ENCODE results near the gene C18orf63.

The C18orf63 gene

GRCh38 chr18:74389991-74390390 is 74.4 kb downstream of the C18orf63 start:
- TF ChIP-seq CTCF (IDR thresholded peaks at IDR 0.05; ENCODE audit: insufficient read depth, low read length, poor library complexity, severe bottlenecking): no peak

GRCh38 chr18:74390900-74391299 is 75.3 kb downstream of the C18orf63 start:
- Histone ChIP-seq H3K36me3 (ENCODE audit: control insufficient read depth, insufficient read depth, low read length) (no peaks in the 10 kb centered on the region), H3K27me3 (replicated peaks; ENCODE audit: control insufficient read depth, insufficient read depth, low read length) (no peaks in the 10 kb centered on the region; the same call in none of the 2 replicates), H3K4me3 (replicated peaks; ENCODE audit: low read depth, low read length) (no peak overlapping the region)
- no peak for DNase-seq (ENCODE audit: extremely low read depth, insufficient read length)
- no peak for TF ChIP-seq CTCF (IDR thresholded peaks at IDR 0.05; ENCODE audit: insufficient read depth, low read length, poor library complexity, severe bottlenecking)

More at GRCh38 chr18:74389991-74390390, 74.4 kb downstream of the C18orf63 start:
- Histone ChIP-seq H3K4me3 (replicated peaks; ENCODE audit: low read depth, low read length) (no peak overlapping the region), H3K27me3 (replicated peaks; ENCODE audit: control insufficient read depth, insufficient read depth, low read length) (no peaks in the 10 kb centered on the region; the same call in none of the 2 replicates), H3K36me3 (ENCODE audit: control insufficient read depth, insufficient read depth, low read length) (no peaks in the 10 kb centered on the region)
- DNase-seq (ENCODE audit: extremely low read depth, insufficient read length): no peak

GRCh38 chr18:74392323-74392722 is 76.7 kb downstream of the C18orf63 start:
- Histone ChIP-seq H3K36me3 (ENCODE audit: control insufficient read depth, insufficient read depth, low read length) (no peaks in the 10 kb centered on the region), H3K4me3 (replicated peaks; ENCODE audit: low read depth, low read length) (no peak overlapping the region), H3K27me3 (replicated peaks; ENCODE audit: control insufficient read depth, insufficient read depth, low read length) (no peaks in the 10 kb centered on the region; the same call in none of the 2 replicates)
- no peak for TF ChIP-seq CTCF (IDR thresholded peaks at IDR 0.05; ENCODE audit: insufficient read depth, low read length, poor library complexity, severe bottlenecking)
- DNase-seq (ENCODE audit: extremely low read depth, insufficient read length): no peak

- peaks cover 1% of the 10 kb centered on the region for H3K27me3 ChIP-seq (replicated peaks; ENCODE audit: control insufficient read depth, insufficient read depth, low read length)
These were observed 79.4 kb downstream of the C18orf63 start for GRCh38 chr18:74395006-74395405.

GRCh38 chr18:74395648-74396154 is 80.1 kb downstream of the C18orf63 start:
- no peak for TF ChIP-seq CTCF (IDR thresholded peaks at IDR 0.05; ENCODE audit: insufficient read depth, low read length, poor library complexity, severe bottlenecking)
- peaks cover 1% of the 10 kb centered on the region for H3K27me3 ChIP-seq (replicated peaks; ENCODE audit: control insufficient read depth, insufficient read depth, low read length)
- H3K4me3 ChIP-seq (replicated peaks; ENCODE audit: low read depth, low read length): no peak overlapping the region
- no peak for DNase-seq (ENCODE audit: extremely low read depth, insufficient read length)
- no peaks in the 10 kb centered on the region for H3K36me3 ChIP-seq (ENCODE audit: control insufficient read depth, insufficient read depth, low read length)

More at GRCh38 chr18:74395006-74395405, 79.4 kb downstream of the C18orf63 start:
- no peak for DNase-seq (ENCODE audit: extremely low read depth, insufficient read length)
- no peak overlapping the region for H3K4me3 ChIP-seq (replicated peaks; ENCODE audit: low read depth, low read length)
- no peak for TF ChIP-seq CTCF (IDR thresholded peaks at IDR 0.05; ENCODE audit: insufficient read depth, low read length, poor library complexity, severe bottlenecking)
- H3K36me3 ChIP-seq (ENCODE audit: control insufficient read depth, insufficient read depth, low read length): no peaks in the 10 kb centered on the region

Measured in GM06990 (cell line).